Measurements from ENCODE around the gene ZBTB20.

GRCh38 chr3:114519415-114519814 is 627.7 kb downstream of the ZBTB20 start:
- TF ChIP-seq CTCF (IDR thresholded peaks at IDR 0.05; ENCODE audit: low read depth, low read length) (no peak), EZH2phosphoT487 (IDR thresholded peaks at IDR 0.05; ENCODE audit: low read depth) (no peak)

Measured in OCI-LY3 (cell line).